Left hindlimb (tissue), 1 donor: Measurements from ENCODE around the gene RASSF7.

Experiments
- DNase-seq: peaks from one replicate; pipeline ENCODE4 v3.0.0-alpha.2; 2018

Gene RASSF7, protein sequence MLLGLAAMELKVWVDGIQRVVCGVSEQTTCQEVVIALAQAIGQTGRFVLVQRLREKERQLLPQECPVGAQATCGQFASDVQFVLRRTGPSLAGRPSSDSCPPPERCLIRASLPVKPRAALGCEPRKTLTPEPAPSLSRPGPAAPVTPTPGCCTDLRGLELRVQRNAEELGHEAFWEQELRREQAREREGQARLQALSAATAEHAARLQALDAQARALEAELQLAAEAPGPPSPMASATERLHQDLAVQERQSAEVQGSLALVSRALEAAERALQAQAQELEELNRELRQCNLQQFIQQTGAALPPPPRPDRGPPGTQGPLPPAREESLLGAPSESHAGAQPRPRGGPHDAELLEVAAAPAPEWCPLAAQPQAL

DNA sequence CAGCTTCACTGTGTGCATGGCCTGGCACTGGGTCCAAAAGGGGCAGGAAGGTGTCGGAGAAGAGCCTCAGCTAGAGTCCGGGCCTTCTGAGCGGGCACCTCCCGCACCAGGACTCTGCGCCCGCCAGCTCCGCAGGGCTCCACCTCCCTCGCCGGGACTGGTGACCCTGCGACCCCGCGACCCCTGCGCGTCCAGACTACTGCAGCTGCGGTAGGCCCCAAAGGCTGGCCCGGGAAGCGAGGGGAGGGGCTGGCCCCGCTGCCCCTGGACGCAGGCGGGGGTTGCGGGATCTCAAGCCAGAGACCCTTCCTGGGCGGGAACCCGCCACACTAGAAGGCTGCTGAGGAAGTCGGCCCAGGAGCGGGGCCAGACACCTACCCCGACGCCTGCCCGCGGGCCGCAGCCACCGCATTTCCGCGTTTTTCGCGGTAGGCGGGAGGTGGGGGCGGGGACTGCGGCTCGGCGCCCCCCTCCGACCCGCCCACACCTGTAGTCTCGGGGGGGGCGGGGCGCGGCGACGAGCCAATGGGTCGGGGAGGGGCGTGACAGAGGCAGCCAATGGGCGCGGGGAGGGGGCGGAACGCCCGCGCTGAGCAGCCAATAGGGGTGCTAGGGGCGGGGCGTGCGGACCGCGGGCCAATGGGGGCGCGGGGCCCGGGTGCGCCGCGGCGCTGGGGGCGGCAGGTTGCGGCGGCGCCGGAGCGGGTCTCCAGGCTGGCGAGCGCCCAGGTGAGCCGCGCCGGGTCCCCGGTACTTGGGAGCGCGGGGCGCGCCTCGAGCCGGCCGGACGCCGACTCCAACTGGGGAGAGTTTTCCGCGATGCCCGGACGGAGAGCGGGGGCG, at the start of gene RASSF7, which contains the start of gene LMNTD2:
Gene RASSF7, plus strand, starts transcription at position 666 of the 843 bp plus-strand sequence. CDS start 799 bp downstream, outside the sequence.
Gene LMNTD2, minus strand, starts transcription at position 434 of the 843 bp plus-strand sequence. Its CDS starts 22 bp downstream, at position 412.
- peak; percentile 90 for DNase-seq

- no peak for DNase-seq
Observed at GRCh38 chr11:512761-513595, 47.8 kb upstream of the RASSF7 start.

GRCh38 chr11:514606-515005, 46.2 kb upstream of the RASSF7 start:
- DNase-seq, result no peak

GRCh38 chr11:515131-515530, 45.6 kb upstream of the RASSF7 start:
- no peak for DNase-seq

- DNase-seq, result no peak
Observed at GRCh38 chr11:516400-516799, 44.4 kb upstream of the RASSF7 start.

DNA sequence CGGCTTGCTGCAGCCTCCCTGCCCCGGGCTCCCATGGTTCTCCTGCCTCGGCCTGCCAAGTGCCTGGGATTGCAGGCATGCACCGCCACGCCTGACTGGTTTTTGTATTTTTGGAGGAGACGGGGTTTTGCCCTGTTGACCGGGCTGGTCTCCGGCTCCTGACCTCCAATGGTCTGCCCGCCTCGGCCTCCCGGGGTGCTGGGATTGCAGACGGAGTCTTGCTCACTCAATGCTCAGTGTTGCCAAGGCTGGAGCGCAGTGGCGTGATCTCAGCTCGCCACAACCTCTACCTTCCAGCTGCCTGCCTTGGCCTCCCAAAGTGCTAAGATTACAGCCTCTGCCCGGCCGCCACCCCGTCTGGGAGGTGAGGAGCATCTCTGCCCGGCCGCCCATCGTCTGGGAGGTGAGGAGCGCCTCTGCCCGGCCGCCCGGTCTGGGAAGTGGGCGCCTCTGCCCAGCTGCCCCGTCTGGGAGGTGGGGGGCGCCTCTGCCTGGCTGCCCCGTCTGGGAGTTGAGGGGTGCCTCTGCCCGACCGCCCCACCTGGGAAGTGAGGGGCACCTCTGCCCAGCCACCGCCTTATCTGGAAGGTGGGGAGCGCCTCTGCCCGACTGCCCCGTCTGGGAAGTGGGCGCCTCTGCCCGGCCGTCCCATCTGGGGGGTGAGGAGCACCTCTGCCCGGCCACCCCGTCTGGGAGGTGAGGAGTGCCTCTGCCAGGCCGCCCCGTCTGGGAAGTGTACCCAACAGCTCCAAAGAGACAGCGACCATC, 43.7 kb upstream of the RASSF7 start:
- DNase-seq, result peak; percentile 36

DNA sequence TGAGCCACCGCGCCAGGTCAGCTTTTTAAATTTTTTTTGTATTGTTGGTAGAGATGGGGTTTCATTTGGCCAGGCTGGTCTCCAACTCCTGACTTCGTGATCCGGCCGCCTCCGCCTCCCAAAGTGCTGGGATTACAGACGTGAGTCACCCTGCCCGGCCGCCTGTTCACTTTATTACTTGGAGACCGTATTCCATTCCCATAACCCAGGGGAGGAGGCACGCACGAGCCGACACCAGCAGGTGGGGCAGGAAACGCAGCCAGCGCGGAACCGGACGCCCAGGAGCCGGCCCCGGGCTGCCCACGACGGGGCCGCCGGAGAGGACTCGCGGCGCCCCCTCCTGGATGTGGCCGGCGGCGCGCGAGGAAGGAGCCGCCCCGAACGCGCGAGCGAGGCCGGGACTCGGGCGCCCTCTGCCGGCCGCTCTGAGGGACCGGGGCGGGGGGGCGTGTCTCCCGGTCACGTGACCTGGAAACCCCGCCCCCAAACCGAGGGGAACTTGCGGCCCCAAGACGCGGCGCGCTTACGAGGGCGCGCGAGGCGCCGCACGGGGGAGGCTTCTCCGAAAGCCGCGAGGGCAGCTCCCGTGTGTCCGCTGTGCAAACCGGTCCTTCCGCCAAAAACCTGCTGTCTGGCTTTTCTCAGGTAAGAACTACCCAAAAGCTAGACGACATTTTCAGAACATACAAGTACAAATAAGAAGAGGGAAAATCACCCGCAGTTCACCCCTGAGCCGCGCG, 42.1 kb upstream of the RASSF7 start:
- peak; percentile 88 for DNase-seq

DNA sequence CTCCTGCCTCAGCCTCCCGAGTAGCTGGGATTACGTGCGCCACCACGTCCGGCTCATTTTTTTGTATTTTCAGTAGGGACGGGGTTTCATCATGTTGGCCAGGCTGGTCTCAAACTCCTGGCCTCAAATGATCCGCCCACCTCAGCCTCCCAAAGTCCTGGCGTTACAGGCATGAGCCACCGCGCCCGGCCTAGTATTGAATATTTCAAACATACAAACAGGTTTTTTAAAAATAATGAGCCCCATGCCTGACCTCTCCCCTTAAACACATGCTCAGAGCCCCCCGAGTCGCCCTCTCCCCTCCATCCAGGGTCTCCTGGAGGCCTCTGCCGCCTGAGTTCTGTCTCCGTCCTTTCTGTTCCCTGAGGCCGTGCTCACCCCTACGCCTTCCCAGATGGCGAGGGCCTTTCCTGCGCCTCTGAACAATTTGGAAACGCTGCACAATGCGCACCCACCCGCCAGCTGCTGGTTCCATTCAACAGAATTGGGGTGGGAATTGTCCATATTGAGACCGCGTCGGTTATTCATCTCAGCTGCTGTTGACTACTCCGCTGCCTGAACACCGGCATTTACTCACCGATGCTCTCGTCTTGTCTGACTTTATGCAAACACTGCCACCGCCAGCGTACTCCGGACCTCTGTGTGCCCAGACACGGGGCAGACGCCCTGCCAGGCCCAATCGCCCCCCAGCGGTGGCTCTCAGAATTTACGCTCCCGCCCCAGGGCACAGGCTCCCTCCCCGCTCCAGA, 40.2 kb upstream of the RASSF7 start:
- DNase-seq, result no peak

DNA sequence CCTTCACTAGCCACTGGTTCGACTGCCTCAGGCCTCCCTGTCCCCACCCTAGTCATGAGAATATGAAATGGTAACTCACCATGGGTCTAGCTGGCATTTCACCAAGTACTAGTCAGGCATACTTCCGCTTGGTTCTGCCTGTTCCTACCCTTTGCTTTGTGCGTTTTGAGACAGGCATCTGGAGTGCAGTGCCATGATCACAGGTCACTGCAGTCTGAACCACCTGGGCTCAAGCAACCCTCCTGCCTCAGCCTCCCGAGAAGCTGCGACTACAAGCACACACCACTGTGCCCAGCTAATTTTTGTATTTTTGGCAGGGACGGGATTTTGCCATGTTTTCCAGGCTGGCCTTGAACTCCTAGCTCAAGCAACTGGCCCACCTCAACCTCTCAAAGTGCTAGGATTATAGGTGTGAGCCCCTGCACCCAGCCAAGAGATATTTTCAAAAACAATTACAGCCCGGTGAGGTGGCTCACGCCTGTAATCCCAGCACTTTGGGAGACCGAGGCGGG, 39.5 kb upstream of the RASSF7 start:
- no peak for DNase-seq

- DNase-seq, result no peak
Observed at GRCh38 chr11:526192-526591, 34.6 kb upstream of the RASSF7 start.

GRCh38 chr11:528166-528814, 32.5 kb upstream of the RASSF7 start:
- no peak for DNase-seq

DNA sequence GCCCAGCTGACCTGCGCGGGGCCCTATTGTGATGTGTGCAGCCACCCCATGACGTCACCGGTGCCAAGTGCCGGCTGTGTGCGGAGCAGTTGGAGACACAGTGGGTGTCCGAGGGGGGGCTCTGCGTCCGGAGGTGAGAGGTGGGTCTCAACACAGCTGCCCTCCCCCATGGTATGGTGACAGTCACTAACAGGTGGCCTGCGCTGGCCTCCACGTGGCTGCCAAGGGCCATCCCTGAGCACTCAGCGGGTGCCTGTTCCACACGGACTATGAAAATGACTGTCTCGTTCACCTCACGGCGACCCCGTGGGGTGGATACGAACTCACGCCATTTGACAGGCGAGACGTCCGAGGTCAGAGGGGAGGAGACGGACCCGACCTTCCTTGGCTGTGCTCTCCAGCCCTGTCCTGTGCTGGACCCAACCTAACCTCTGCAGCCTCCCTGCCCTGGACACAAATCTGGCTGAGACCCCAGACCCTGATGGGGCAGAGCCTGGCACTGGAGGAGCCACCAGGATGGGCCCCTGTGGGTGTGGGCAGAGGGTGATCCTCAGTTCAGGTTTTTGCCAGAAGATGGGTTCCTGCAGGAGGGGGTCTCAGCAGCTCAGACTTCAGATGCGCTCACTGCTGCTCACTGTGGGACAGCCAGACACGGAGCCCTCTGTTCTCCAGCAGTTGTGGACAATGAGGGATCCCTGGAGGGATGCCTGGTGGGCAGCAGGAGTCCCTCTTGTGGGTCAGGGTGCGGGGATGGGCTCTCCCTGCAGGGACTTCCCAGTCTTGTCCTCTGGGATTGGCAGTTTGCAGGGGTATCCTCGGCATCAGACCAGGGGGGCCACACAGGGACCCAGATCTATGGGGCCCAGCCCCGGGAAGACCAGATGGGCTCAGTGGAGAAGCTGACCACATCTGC, 31.7 kb upstream of the RASSF7 start:
- DNase-seq, result peak; percentile 61

- no peak for DNase-seq
Observed at GRCh38 chr11:529728-530411, 30.9 kb upstream of the RASSF7 start.

DNA sequence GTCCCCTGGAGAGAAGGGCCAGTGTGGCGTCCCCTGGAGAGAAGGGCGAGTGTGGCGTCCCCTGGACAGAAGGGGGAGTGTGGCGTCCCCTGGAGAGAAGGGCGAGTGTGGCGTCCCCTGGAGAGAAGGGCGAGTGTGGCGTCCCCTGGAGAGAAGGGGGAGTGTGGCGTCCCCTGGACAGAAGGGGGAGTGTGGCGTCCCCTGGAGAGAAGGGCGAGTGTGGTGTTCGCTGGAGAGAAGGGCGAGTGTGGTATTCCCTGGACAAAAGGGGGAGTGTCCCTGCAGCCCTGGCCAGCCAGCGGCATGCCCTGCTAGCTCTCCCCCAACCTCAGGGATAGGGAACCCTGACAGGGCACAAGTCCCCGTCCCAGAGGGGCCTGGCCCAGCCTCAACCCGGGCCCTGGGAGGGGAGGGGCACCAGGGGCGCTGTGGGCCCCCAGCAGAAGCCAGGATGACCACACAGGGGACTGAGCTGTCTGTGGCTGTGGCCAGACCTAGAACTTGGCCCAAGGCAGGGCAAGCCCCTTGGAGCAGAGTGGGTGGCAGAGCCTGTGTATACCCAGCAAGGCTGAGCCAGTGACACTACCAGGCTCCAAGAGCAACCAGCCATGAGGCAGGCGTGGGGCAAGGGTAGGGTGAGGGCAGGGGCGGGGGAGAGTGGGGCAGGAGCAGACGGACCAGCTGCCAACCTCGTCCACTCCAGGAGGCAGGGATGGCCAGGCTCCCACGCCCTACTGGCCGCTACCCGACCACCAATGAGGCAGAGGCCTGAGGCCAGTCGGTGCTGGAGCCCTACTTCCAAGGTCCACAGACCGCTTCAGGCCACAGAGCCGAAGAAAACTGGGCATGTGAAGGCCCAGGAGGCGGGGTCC, 29.6 kb upstream of the RASSF7 start:
- DNase-seq, result no peak

DNA sequence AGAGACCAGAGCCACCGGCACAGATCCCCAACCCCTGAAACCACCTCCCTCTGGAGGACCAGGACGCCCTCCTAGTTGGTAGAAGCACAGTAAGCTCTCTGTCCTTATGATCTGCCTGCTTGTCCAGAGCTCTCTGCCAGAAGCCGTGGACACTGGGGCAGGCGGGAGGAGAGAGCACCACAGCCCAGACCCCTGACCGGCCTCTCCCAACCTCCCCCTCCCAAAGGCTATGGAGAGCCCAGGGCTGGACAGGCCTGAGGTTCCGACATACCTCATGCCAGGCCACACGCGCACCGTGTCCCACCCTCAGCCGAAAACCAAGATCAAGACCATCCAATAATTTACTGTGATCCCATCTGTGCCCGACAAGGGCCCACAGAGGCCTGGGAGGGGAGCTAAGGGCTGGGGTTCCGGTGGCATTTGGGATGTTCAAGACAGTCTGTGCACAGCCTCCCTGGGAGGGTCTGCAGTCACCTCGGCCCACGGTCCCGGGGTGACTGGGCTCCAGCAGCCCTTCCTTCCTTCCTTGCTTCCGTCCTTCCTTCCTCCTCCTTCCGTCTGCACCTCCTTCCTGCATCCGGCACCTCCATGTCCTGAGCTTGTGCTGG, 28.7 kb upstream of the RASSF7 start:
- no peak for DNase-seq

DNA sequence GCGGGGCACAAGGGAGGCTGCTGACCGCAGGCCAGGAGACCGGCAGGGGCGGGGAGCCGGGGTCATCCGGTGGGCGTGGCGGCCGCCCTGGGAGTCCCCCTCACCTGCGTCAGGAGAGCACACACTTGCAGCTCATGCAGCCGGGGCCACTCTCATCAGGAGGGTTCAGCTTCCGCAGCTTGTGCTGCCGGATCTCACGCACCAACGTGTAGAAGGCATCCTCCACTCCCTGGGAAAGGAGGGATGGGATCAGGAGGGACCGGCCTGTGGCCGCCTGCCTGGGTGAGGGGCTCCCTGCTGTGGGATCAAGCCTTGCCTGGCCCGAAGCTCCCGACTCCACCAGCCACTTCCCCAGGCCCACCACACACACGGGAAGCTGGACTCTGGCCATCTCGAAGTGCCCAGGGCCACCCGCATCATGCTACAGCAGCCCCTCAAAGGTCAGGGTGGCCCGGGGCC, 28.2 kb upstream of the RASSF7 start:
- DNase-seq, result no peak
